IMR-90 (cell line): ENCODE measurements around the gene MRPS16. TPM values are rescaled to one million over a fixed set of nuclear protein-coding genes. Genes with fewer than 3 reads are reported as not detected.

Experiments used
- ATAC-seq: fragments of 200-7000 bp; cut with Tn5 transposase; 2 replicates; pipeline ENCODE4 v1.9.1; 2020; ENCODE audit warnings: low read depth, mild to moderate bottlenecking, moderate library complexity
- BruUV-seq: library from RNA; stranded (reverse); fragments of 400-500 nt; replicated peaks from 2 replicates; lab custom pipeline; 2021; lab: Mats Ljungman, UMichigan
- CTCF ChIA-PET: fragments of 300-600 bp; formaldehyde crosslinking; extraction: SDS; loops from one replicate; lab custom pipeline; 2021; ENCODE audit warnings: antibody characterized with exemption; lab: Yijun Ruan, JAX
- POLR2A ChIA-PET: fragments of 300-600 bp; sonication (Branson Sonifier 250); formaldehyde crosslinking; loops from one replicate; lab custom pipeline; 2022; ENCODE audit warnings: antibody characterized with exemption; ENCODE audit not compliant: unreplicated experiment; lab: Charles Lee
- DNase-seq: peaks from one replicate; pipeline ENCODE4 v3.0.0; 2013
- H2AFZ ChIP-seq: replicated peaks from 2 replicates; pipeline ENCODE3; 2013; ENCODE audit warnings: low read length, mild to moderate bottlenecking; ENCODE audit not compliant: poor library complexity
- H2AK5ac ChIP-seq: 2 replicates; pipeline ENCODE4 v1.6.1; 2013; ENCODE audit warnings: low read depth, low read length, inconsistent platforms
- H2AK9ac ChIP-seq: replicated peaks from 2 replicates; pipeline ENCODE3; 2013; ENCODE audit warnings: mild to moderate bottlenecking, low read depth, low read length, moderate library complexity; ENCODE audit not compliant: poor library complexity
- H2BK120ac ChIP-seq: 2 replicates; pipeline ENCODE4 v1.6.1; 2013; ENCODE audit warnings: low read depth, low read length, inconsistent platforms
- H2BK15ac ChIP-seq: 3 replicates; pipeline ENCODE4 v1.6.1; 2013; ENCODE audit warnings: low read depth, low read length, inconsistent platforms
- H2BK20ac ChIP-seq: 2 replicates; pipeline ENCODE4 v1.6.1; 2013; ENCODE audit warnings: low read depth, mild to moderate bottlenecking, inconsistent platforms, low read length, moderate library complexity
- H2BK5ac ChIP-seq: 2 replicates; pipeline ENCODE4 v1.6.1; 2013; ENCODE audit warnings: mild to moderate bottlenecking, low read depth, low read length, inconsistent platforms; ENCODE audit not compliant: poor library complexity, severe bottlenecking
- H3K14ac ChIP-seq: replicated peaks from 2 replicates; pipeline ENCODE4 v1.6.1; 2013; ENCODE audit warnings: low read depth, low read length, inconsistent platforms
- H3K18ac ChIP-seq: 2 replicates; pipeline ENCODE4 v1.6.1; 2013; ENCODE audit warnings: low read depth, low read length, control low read depth
- H3K23ac ChIP-seq: 2 replicates; pipeline ENCODE4 v1.6.1; 2013; ENCODE audit warnings: low read depth, low read length, inconsistent platforms
- H3K27ac ChIP-seq: 2 replicates; pipeline ENCODE4 v1.5.1; 2013; ENCODE audit warnings: mild to moderate bottlenecking, control low read depth, low read length; ENCODE audit not compliant: insufficient read depth
- H3K27me3 ChIP-seq: 2 replicates; pipeline ENCODE4 v1.6.1; 2013; ENCODE audit warnings: low read length; ENCODE audit not compliant: control insufficient read depth, insufficient read depth
- H3K36me3 ChIP-seq: 2 replicates; pipeline ENCODE4 v1.6.1; 2013; ENCODE audit warnings: low read length, mixed read lengths; ENCODE audit not compliant: control insufficient read depth, insufficient read depth
- H3K4ac ChIP-seq: 2 replicates; pipeline ENCODE4 v1.6.1; 2013; ENCODE audit warnings: low read depth, low read length, inconsistent platforms
- H3K4me1 ChIP-seq: 2 replicates; pipeline ENCODE4 v1.6.1; 2013; ENCODE audit warnings: low read length, mixed read lengths; ENCODE audit not compliant: control insufficient read depth, insufficient read depth
- H3K4me2 ChIP-seq: 2 replicates; pipeline ENCODE4 v1.6.1; 2013; ENCODE audit warnings: low read depth, mild to moderate bottlenecking, control low read depth, low read length, moderate library complexity
- H3K4me3 ChIP-seq: 2 replicates; pipeline ENCODE4 v1.5.1; 2013; ENCODE audit warnings: low read depth, mild to moderate bottlenecking, control low read depth, low read length, moderate library complexity; ENCODE audit not compliant: insufficient read depth
- H3K56ac ChIP-seq: 2 replicates; pipeline ENCODE4 v1.6.1; 2013; ENCODE audit warnings: low read length, inconsistent platforms; ENCODE audit not compliant: insufficient read depth; ENCODE audit errors: extremely low read depth
- H3K79me1 ChIP-seq, 2 experiments: 2 replicates each; pipeline ENCODE4 v1.6.1; 2013; ENCODE audit warnings: low read length in 2 of 2, inconsistent platforms in 1 of 2, low read depth in 1 of 2
- H3K9ac ChIP-seq: 2 replicates; pipeline ENCODE4 v1.6.1; 2013; ENCODE audit warnings: low read depth, low read length, control low read depth
- H3K9me1 ChIP-seq: 2 replicates; pipeline ENCODE4 v1.6.1; 2013; ENCODE audit warnings: low read length, inconsistent platforms; ENCODE audit not compliant: insufficient read depth
- H3K9me3 ChIP-seq: 2 replicates; pipeline ENCODE4 v1.6.1; 2013; ENCODE audit warnings: low read length; ENCODE audit not compliant: control insufficient read depth, insufficient read depth
- H4K20me1 ChIP-seq: 2 replicates; pipeline ENCODE4 v1.6.1; 2013; ENCODE audit warnings: low read length, inconsistent platforms; ENCODE audit not compliant: insufficient read depth
- H4K5ac ChIP-seq: 2 replicates; pipeline ENCODE4 v1.6.1; 2013; ENCODE audit warnings: mild to moderate bottlenecking, low read depth, low read length, control low read depth
- H4K8ac ChIP-seq, 2 experiments: 2 replicates each; pipeline ENCODE4 v1.6.1; 2013; ENCODE audit warnings: low read depth in 2 of 2, low read length in 2 of 2, control low read depth in 1 of 2, inconsistent platforms in 1 of 2
- H4K91ac ChIP-seq: 2 replicates; pipeline ENCODE4 v1.6.1; 2013; ENCODE audit warnings: low read depth, low read length, inconsistent platforms; ENCODE audit not compliant: insufficient read depth
- BHLHE40 ChIP-seq: fragments of 150-350 bp; IDR thresholded peaks from 2 replicates; pipeline ENCODE4 v1.6.1; 2016; ENCODE audit warnings: mild to moderate bottlenecking, low read depth, low read length
- CEBPB ChIP-seq: IDR thresholded peaks from 2 replicates; pipeline ENCODE4 v1.6.1; 2012; ENCODE audit warnings: low read depth, low read length, improper control_type of control experiment
- CHD1 ChIP-seq: IDR thresholded peaks from 2 replicates; pipeline ENCODE4 v1.6.1; 2012; ENCODE audit warnings: low read depth, low read length, improper control_type of control experiment
- FOS ChIP-seq: fragments of 150-350 bp; IDR thresholded peaks from 2 replicates; pipeline ENCODE4 v1.6.1; 2016; ENCODE audit warnings: low read depth, low read length
- MAFK ChIP-seq: IDR thresholded peaks from 2 replicates; pipeline ENCODE4 v1.6.1; 2012; ENCODE audit warnings: low read depth, low read length, improper control_type of control experiment
- MAZ ChIP-seq: IDR thresholded peaks from 2 replicates; pipeline ENCODE4 v1.6.1; 2012; ENCODE audit warnings: low read depth, mild to moderate bottlenecking, low read length, improper control_type of control experiment, moderate library complexity, borderline replicate concordance
- MXI1 ChIP-seq: IDR thresholded peaks from 2 replicates; pipeline ENCODE4 v1.6.1; 2012; ENCODE audit warnings: low read depth, mild to moderate bottlenecking, low read length, moderate library complexity, borderline replicate concordance
- NFE2L2 ChIP-seq: fragments of 150-350 bp; IDR thresholded peaks from 2 replicates; pipeline ENCODE4 v1.6.1; 2016; ENCODE audit warnings: low read depth, mild to moderate bottlenecking, low read length
- POLR2A ChIP-seq: IDR thresholded peaks from 2 replicates; pipeline ENCODE4 v1.6.1; 2012; ENCODE audit warnings: mild to moderate bottlenecking, low read depth, low read length
- RAD21 ChIP-seq: IDR thresholded peaks from 2 replicates; pipeline ENCODE4 v1.6.1; 2012; ENCODE audit warnings: low read length, improper control_type of control experiment
- RCOR1 ChIP-seq: IDR thresholded peaks from 2 replicates; pipeline ENCODE4 v1.6.1; 2012; ENCODE audit warnings: mild to moderate bottlenecking, low read length, improper control_type of control experiment; ENCODE audit not compliant: insufficient replicate concordance
- SMC3 ChIP-seq: fragments of 150-350 bp; IDR thresholded peaks from 2 replicates; pipeline ENCODE4 v1.6.1; 2016; ENCODE audit warnings: low read depth, mild to moderate bottlenecking, antibody characterized with exemption, low read length, moderate library complexity
- WGBS, 2 experiments: methylation state at CpG; one replicate each; pipeline versions ENCODE4 v1.1.5 to v1.1.7; 2013; ENCODE audit warnings: missing lambda C conversion rate in 2 of 2; ENCODE audit not compliant: insufficient read length in 1 of 2; ENCODE audit errors: extremely low coverage in 2 of 2; 5-methylcytosine and 5-hydroxymethylcytosine counted together
- dilution Hi-C: fragments of 300-500 bp; cut with HindIII; formaldehyde crosslinking; loops from one replicate; pipeline ENCODE4 v1.14.3; 2018; ENCODE audit warnings: low sequenced_read_pairs; ENCODE audit not compliant: unreplicated experiment
- in situ Hi-C: fragments of 300-500 bp; cut with MboI; formaldehyde crosslinking; loops from 3 replicates; pipeline ENCODE4 v1.14.3; 2019; ENCODE audit warnings: low sequenced_read_pairs, inconsistent platforms, mixed read lengths
- intact Hi-C: fragments of 100-400 bp; cut with micrococcal nuclease; formaldehyde crosslinking; loops from 2 replicates; pipeline ENCODE4 v1.10.0; 2022
- polyA plus RNA-seq, 3 experiments: library from polyadenylated mRNA; depleted of rRNA; stranded (reverse); fragments of >200 nt; gene quantifications; 2 replicates each; pipeline ENCODE4 v1.2.3, GENCODE V29; 2012; ENCODE audit warnings: low replicate concordance in 1 of 3
- total RNA-seq: library from RNA; depleted of rRNA; stranded (reverse); fragments of >200 nt; gene quantifications from 2 replicates; pipeline ENCODE4 v1.2.3, GENCODE V29; 2012
- TF ChIP-seq, protein P1 (sequence below): fragments of 150-350 bp; IDR thresholded peaks from 2 replicates; pipeline ENCODE4 v1.6.1; 2017; ENCODE audit warnings: mild to moderate bottlenecking, antibody characterized with exemption, low read length, low read depth
- TF ChIP-seq, protein P2 (sequence below): fragments of 150-350 bp; IDR thresholded peaks from 2 replicates; pipeline ENCODE4 v1.6.1; 2016; ENCODE audit warnings: low read depth, mild to moderate bottlenecking, low read length, moderate library complexity, borderline replicate concordance
- TF ChIP-seq, protein P3 (sequence below): conservative IDR thresholded peaks from 2 replicates; pipeline ENCODE4 v1.5.1; 2012; ENCODE audit warnings: mild to moderate bottlenecking, low read depth, low read length, improper control_type of control experiment

Gene MRPS16
- total and polyA plus RNA-seq, 2 of the 4 experiments (the other 2 are of a cell fraction), result 45.3 to 62.4 TPM

DNA sequence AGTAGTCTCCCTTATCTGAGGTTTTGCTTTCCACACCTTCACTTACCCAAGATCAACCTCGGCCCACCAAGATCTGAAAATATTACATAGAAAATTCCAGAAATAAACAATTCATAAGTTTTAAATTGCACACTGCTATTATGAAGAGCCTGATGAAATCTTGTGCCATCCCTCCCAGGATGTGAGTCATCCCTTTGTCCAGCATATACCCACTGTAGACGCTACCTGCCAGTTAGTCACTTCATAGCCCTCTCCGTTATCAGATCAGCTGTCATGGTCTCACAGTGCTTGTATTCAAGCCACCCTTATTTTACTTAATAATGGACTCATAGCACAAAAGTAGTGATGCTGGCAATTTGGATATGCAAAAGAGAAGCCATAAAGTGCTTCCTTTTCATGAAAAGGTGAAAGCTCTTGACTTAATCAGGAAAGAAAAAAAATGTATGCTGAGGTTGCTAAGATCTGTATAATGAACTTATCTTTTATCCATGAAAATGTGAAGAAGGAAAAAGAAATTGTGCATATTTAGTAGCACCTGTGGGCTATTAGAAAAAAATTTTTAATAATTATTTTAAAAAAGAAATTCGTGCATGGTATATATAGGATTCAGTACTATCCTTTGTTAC lies 9.8 kb upstream of the MRPS16 start:
- Histone ChIP-seq H4K91ac (no peak overlapping the region), H3K9ac (no peak overlapping the region), H3K4me1 (no peaks in the 10 kb centered on the region), H2AFZ (no peak overlapping the region), H3K27me3 (peaks cover 3% of the 10 kb centered on the region), H3K4ac (no peak overlapping the region), H2BK15ac (no peak overlapping the region), H3K9me1 (no peaks in the 10 kb centered on the region), H4K5ac (no peak overlapping the region), H2AK9ac (no peak overlapping the region), H3K79me1 (no peaks in the 10 kb centered on the region), H3K9me3 (no peaks in the 10 kb centered on the region), H3K23ac (no peak overlapping the region), H3K27ac (no peak overlapping the region), H2AK5ac (no peak overlapping the region), H3K56ac (no peak overlapping the region), H2BK5ac (no peak overlapping the region), H3K18ac (no peak overlapping the region), H3K4me2 (no peak overlapping the region), H3K4me3 (no peak overlapping the region), H4K20me1 (no peaks in the 10 kb centered on the region), H3K36me3 (no peaks in the 10 kb centered on the region), H4K8ac (no peak overlapping the region; a peak in 1 of 4 replicates), H2BK120ac (no peak overlapping the region), H2BK20ac (no peak overlapping the region), H3K14ac (no peak overlapping the region)
- dilution Hi-C loops (no loop called here), intact Hi-C loops (loop anchor here (5.0 kb wide), 1 partner anchor 380 kb away; the partner anchor contains the start of gene MYOZ1), in situ Hi-C loops (loop anchor here (25.0 kb wide), 1 partner anchor 375 kb away; the partner anchor contains the start of gene MYOZ1)
- POLR2A ChIA-PET, result no interaction called here
- peak; percentile 84 for TF ChIP-seq CEBPB
- no peak for TF ChIP-seq NFE2L2
- no peak for TF ChIP-seq POLR2A
- TF ChIP-seq, protein P1, sequence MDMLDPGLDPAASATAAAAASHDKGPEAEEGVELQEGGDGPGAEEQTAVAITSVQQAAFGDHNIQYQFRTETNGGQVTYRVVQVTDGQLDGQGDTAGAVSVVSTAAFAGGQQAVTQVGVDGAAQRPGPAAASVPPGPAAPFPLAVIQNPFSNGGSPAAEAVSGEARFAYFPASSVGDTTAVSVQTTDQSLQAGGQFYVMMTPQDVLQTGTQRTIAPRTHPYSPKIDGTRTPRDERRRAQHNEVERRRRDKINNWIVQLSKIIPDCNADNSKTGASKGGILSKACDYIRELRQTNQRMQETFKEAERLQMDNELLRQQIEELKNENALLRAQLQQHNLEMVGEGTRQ, result no peak
- TF ChIP-seq BHLHE40, result no peak
- no peak for TF ChIP-seq CHD1
- peak; percentile 31; the same call in 1 of the 2 replicates for TF ChIP-seq FOS
- TF ChIP-seq MAFK, result no peak
- TF ChIP-seq MAZ, result no peak
- TF ChIP-seq RCOR1, result no peak
- TF ChIP-seq RAD21, result no peak
- TF ChIP-seq, protein P2, sequence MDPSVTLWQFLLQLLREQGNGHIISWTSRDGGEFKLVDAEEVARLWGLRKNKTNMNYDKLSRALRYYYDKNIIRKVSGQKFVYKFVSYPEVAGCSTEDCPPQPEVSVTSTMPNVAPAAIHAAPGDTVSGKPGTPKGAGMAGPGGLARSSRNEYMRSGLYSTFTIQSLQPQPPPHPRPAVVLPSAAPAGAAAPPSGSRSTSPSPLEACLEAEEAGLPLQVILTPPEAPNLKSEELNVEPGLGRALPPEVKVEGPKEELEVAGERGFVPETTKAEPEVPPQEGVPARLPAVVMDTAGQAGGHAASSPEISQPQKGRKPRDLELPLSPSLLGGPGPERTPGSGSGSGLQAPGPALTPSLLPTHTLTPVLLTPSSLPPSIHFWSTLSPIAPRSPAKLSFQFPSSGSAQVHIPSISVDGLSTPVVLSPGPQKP, result no peak
- TF ChIP-seq, protein P3, sequence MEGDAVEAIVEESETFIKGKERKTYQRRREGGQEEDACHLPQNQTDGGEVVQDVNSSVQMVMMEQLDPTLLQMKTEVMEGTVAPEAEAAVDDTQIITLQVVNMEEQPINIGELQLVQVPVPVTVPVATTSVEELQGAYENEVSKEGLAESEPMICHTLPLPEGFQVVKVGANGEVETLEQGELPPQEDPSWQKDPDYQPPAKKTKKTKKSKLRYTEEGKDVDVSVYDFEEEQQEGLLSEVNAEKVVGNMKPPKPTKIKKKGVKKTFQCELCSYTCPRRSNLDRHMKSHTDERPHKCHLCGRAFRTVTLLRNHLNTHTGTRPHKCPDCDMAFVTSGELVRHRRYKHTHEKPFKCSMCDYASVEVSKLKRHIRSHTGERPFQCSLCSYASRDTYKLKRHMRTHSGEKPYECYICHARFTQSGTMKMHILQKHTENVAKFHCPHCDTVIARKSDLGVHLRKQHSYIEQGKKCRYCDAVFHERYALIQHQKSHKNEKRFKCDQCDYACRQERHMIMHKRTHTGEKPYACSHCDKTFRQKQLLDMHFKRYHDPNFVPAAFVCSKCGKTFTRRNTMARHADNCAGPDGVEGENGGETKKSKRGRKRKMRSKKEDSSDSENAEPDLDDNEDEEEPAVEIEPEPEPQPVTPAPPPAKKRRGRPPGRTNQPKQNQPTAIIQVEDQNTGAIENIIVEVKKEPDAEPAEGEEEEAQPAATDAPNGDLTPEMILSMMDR, result no peak
- TF ChIP-seq SMC3, result no peak
- no peak for TF ChIP-seq MXI1
- no TSS peak for BruUV-seq
- CTCF ChIA-PET, result no interaction called here
- no CpG with 5 or more reads among the region's 4 CpGs for WGBS, 2 experiments
- DNase-seq (peak; percentile 74), ATAC-seq (no peak)
